OCI-LY7 (cell line): ENCODE measurements around the gene NFKB2. TPM values are rescaled to one million over a fixed set of nuclear protein-coding genes. Genes with fewer than 3 reads are reported as not detected.
A peak's percentile ranks its signal among the peaks of the same experiment; 100 is the strongest.

Experiments
- BruUV-seq: library from RNA; stranded (reverse); fragments of 400-500 nt; replicated peaks from 2 replicates; lab custom pipeline; 2021; lab: Mats Ljungman, UMichigan
- CTCF ChIA-PET: fragments of 300-600 bp; sonication (Branson Sonifier 250); formaldehyde crosslinking; loops from one replicate; lab custom pipeline; 2022; ENCODE audit warnings: antibody characterized with exemption; ENCODE audit not compliant: unreplicated experiment; lab: Charles Lee
- POLR2A ChIA-PET: fragments of 300-600 bp; sonication (Branson Sonifier 250); formaldehyde crosslinking; loops from one replicate; lab custom pipeline; 2022; ENCODE audit warnings: antibody characterized with exemption; lab: Charles Lee
- DNase-seq: peaks from one replicate; pipeline ENCODE4 v3.0.0-alpha.2; 2015; ENCODE audit warnings: low spot score
- H2AFZ ChIP-seq: fragments of 200-600 bp; sonication (generic), shearing (Covaris generic); 2 replicates; pipeline ENCODE4 v1.6.1; 2014; ENCODE audit warnings: mild to moderate bottlenecking, antibody characterized with exemption, low read length, moderate library complexity
- H3K27ac ChIP-seq: fragments of 200-600 bp; sonication (generic); 2 replicates; pipeline ENCODE4 v1.5.1; 2014; ENCODE audit warnings: mixed run types, low read depth, mild to moderate bottlenecking, moderate library complexity, low read length, inconsistent platforms; ENCODE audit not compliant: poor library complexity, severe bottlenecking
- H3K36me3 ChIP-seq: fragments of 200-600 bp; sonication (generic); 2 replicates; pipeline ENCODE4 v1.6.1; 2014; ENCODE audit warnings: mild to moderate bottlenecking, antibody characterized with exemption, low read length, moderate library complexity, mixed read lengths; ENCODE audit not compliant: insufficient read depth
- H3K4me1 ChIP-seq: fragments of 200-600 bp; sonication (generic); 2 replicates; pipeline ENCODE4 v1.5.1; 2014; ENCODE audit warnings: mild to moderate bottlenecking, low read length; ENCODE audit not compliant: insufficient read depth, poor library complexity, severe bottlenecking
- H3K4me2 ChIP-seq: fragments of 200-600 bp; sonication (generic); 2 replicates; pipeline ENCODE4 v1.6.1; 2014; ENCODE audit warnings: mild to moderate bottlenecking, low read length
- H3K4me3 ChIP-seq: fragments of 200-600 bp; sonication (generic); 2 replicates; pipeline ENCODE4 v1.5.1; 2014; ENCODE audit warnings: mild to moderate bottlenecking, low read depth, low read length; ENCODE audit not compliant: poor library complexity, severe bottlenecking
- H3K79me2 ChIP-seq: fragments of 200-600 bp; sonication (generic); 2 replicates; pipeline ENCODE4 v1.6.1; 2016; ENCODE audit warnings: low read depth, mild to moderate bottlenecking, low read length, moderate library complexity, mixed read lengths; ENCODE audit not compliant: insufficient read depth
- H3K9me2 ChIP-seq: fragments of 200-600 bp; sonication (generic); 2 replicates; pipeline ENCODE4 v1.6.1; 2016; ENCODE audit warnings: mild to moderate bottlenecking, low read length, mixed read lengths; ENCODE audit not compliant: insufficient read depth
- H3K9me3 ChIP-seq: fragments of 200-600 bp; sonication (generic); 2 replicates; pipeline ENCODE4 v1.6.1; 2014; ENCODE audit warnings: mild to moderate bottlenecking, mixed run types, low read length, mixed read lengths
- H4K20me1 ChIP-seq: fragments of 200-600 bp; sonication (generic); 2 replicates; pipeline ENCODE4 v1.6.1; 2014; ENCODE audit warnings: mild to moderate bottlenecking, antibody characterized with exemption, low read length, moderate library complexity, mixed read lengths; ENCODE audit not compliant: insufficient read depth
- EZH2phosphoT487 ChIP-seq: fragments of 200-600 bp; sonication (generic); IDR thresholded peaks from 2 replicates; pipeline ENCODE4 v1.6.1; 2018; ENCODE audit warnings: low read depth, borderline replicate concordance, mild to moderate bottlenecking, mixed run types, antibody characterized with exemption, low read length, moderate library complexity, mixed read lengths
- intact Hi-C: fragments of 100-400 bp; cut with micrococcal nuclease; formaldehyde crosslinking; loops from one replicate; pipeline ENCODE4 v1.10.0; 2022; ENCODE audit not compliant: unreplicated experiment
- total RNA-seq, 2 experiments: library from RNA; depleted of rRNA in 1 of 2; stranded (reverse); fragments of >200 nt in 1 of 2; shearing (Covaris generic) in 1 of 2; gene quantifications; 2 replicates each; pipeline ENCODE4 v1.2.3, GENCODE V29; 2014 to 2022
- TF ChIP-seq, protein P1 (sequence below): fragments of 200-600 bp; sonication (generic); conservative IDR thresholded peaks from 2 replicates; pipeline ENCODE4 v1.5.1; 2014; ENCODE audit warnings: mild to moderate bottlenecking, antibody characterized with exemption, low read length, moderate library complexity, mixed read lengths

Gene NFKB2
- total RNA-seq, 2 experiments from 2014 or later: 47.1 to 67.3 TPM

DNA sequence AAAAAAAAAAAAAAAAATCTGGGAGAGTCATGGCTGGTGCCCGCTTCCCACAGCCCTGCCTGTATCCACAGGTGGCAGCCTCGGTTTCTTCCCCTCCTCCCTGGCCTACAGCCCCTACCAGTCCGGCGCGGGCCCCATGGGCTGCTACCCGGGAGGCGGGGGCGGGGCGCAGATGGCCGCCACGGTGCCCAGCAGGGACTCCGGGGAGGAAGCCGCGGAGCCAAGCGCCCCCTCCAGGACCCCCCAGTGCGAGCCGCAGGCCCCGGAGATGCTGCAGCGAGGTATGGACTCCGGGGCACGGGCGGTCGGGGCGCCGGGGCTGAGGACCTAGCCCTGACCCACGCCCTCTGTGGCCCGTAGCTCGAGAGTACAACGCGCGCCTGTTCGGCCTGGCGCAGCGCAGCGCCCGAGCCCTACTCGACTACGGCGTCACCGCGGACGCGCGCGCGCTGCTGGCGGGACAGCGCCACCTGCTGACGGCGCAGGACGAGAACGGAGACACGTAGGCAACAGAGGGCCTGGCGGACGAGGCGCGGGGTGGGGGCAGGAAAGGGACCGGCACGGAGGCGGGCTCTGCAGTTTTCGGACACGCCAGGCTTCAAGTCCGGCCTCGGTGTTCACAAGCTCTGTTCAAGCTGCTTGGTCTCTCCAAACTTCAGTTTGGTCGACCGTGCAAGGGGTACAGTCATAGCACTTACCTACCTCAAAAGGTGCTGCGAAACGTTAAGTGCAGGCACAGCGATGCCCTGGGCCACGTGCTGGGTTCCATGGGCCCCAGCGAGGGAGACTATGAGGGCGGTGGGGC lies 3.9 kb downstream of the NFKB2 start:
- intact Hi-C loops: loop anchor here (1.0 to 5.0 kb wide), 4 partner anchors 22 to 232 kb away; no protein-coding TSS in a partner anchor
- H2AFZ ChIP-seq: no peak overlapping the region
- BruUV-seq: TSS peak; percentile 35
- H3K4me2 ChIP-seq: peak overlapping the region; percentile 67
- peak; percentile 90 for DNase-seq
- ChIA-PET CTCF (interaction anchor here (0.5 to 1.3 kb wide), 6 partner anchors 21 to 230 kb away, joined by 3 to 4 read pairs (median 4); partner anchors contain the start of genes CUEDC2 and FBXL15), POLR2A (interaction anchor here (0.9 to 1.6 kb wide), 3 partner anchors 21 to 133 kb away, joined by 3 to 5 read pairs (median 3); partner anchors contain the start of genes FBXL15 and SUFU)
- no peaks in the 10 kb centered on the region for H3K9me2 ChIP-seq
- H3K27ac ChIP-seq: peak overlapping the region; percentile 25
- H3K4me3 ChIP-seq: peak overlapping the region; percentile 59
- H3K36me3 ChIP-seq: peaks cover 43% of the 10 kb centered on the region
- no peak for TF ChIP-seq EZH2phosphoT487
- TF ChIP-seq, protein P1, sequence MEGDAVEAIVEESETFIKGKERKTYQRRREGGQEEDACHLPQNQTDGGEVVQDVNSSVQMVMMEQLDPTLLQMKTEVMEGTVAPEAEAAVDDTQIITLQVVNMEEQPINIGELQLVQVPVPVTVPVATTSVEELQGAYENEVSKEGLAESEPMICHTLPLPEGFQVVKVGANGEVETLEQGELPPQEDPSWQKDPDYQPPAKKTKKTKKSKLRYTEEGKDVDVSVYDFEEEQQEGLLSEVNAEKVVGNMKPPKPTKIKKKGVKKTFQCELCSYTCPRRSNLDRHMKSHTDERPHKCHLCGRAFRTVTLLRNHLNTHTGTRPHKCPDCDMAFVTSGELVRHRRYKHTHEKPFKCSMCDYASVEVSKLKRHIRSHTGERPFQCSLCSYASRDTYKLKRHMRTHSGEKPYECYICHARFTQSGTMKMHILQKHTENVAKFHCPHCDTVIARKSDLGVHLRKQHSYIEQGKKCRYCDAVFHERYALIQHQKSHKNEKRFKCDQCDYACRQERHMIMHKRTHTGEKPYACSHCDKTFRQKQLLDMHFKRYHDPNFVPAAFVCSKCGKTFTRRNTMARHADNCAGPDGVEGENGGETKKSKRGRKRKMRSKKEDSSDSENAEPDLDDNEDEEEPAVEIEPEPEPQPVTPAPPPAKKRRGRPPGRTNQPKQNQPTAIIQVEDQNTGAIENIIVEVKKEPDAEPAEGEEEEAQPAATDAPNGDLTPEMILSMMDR: peak; percentile 90
- H3K9me3 ChIP-seq: no peaks in the 10 kb centered on the region
- peaks cover 21% of the 10 kb centered on the region for H3K4me1 ChIP-seq
- no peaks in the 10 kb centered on the region for H4K20me1 ChIP-seq
- peaks cover 9% of the 10 kb centered on the region; the same call in 1 of the 2 replicates for H3K79me2 ChIP-seq

DNA sequence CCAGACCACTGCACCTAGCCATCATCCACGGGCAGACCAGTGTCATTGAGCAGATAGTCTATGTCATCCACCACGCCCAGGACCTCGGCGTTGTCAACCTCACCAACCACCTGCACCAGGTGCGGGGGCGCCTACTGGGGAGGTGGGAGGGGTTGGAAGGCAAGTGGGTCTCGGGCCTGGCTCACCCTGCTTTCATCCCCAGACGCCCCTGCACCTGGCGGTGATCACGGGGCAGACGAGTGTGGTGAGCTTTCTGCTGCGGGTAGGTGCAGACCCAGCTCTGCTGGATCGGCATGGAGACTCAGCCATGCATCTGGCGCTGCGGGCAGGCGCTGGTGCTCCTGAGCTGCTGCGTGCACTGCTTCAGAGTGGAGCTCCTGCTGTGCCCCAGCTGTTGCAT lies 4.6 kb downstream of the NFKB2 start:
- ChIA-PET CTCF (interaction anchor here (0.8 to 1.3 kb wide), 3 partner anchors 20 to 230 kb away, joined by 3 to 4 read pairs (median 4); partner anchors contain the start of gene FBXL15), POLR2A (interaction anchor here (1.0 to 1.6 kb wide), 2 partner anchors 21 to 104 kb away, joined by 3 to 5 read pairs; partner anchors contain the start of genes FBXL15 and SUFU)
- TF ChIP-seq EZH2phosphoT487: no peak
- TF ChIP-seq, protein P1: no peak
- Histone ChIP-seq H3K4me1 (peaks cover 21% of the 10 kb centered on the region), H3K79me2 (peaks cover 9% of the 10 kb centered on the region; the same call in 1 of the 2 replicates), H4K20me1 (no peaks in the 10 kb centered on the region), H3K4me3 (peak overlapping the region; percentile 59), H2AFZ (no peak overlapping the region), H3K9me3 (no peaks in the 10 kb centered on the region), H3K36me3 (peaks cover 43% of the 10 kb centered on the region), H3K4me2 (peak overlapping the region; percentile 67; the same call in 1 of the 2 replicates), H3K9me2 (no peaks in the 10 kb centered on the region), H3K27ac (no peak overlapping the region)
- no peak for DNase-seq
- intact Hi-C loops: no loop called here
- BruUV-seq: no TSS peak
